GM12874 (cell line): ENCODE results near the gene SPIRE1.

ENCODE experiments used
- TF ChIP-seq, protein P1 (sequence below): IDR thresholded peaks from 2 replicates; pipeline ENCODE4 v1.5.1; 2011; ENCODE audit warnings: low read depth, mild to moderate bottlenecking, control low read depth, low read length, moderate library complexity; ENCODE audit not compliant: insufficient read depth

SPIRE1 gene

GRCh38 chr18:12574494-12575185, 83.3 kb downstream of the SPIRE1 start:
- TF ChIP-seq, protein P1, sequence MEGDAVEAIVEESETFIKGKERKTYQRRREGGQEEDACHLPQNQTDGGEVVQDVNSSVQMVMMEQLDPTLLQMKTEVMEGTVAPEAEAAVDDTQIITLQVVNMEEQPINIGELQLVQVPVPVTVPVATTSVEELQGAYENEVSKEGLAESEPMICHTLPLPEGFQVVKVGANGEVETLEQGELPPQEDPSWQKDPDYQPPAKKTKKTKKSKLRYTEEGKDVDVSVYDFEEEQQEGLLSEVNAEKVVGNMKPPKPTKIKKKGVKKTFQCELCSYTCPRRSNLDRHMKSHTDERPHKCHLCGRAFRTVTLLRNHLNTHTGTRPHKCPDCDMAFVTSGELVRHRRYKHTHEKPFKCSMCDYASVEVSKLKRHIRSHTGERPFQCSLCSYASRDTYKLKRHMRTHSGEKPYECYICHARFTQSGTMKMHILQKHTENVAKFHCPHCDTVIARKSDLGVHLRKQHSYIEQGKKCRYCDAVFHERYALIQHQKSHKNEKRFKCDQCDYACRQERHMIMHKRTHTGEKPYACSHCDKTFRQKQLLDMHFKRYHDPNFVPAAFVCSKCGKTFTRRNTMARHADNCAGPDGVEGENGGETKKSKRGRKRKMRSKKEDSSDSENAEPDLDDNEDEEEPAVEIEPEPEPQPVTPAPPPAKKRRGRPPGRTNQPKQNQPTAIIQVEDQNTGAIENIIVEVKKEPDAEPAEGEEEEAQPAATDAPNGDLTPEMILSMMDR = no peak

- TF ChIP-seq, protein P1 = no peak
These were observed 86.3 kb downstream of the SPIRE1 start for GRCh38 chr18:12571630-12572029.

- TF ChIP-seq, protein P1 = no peak
These were observed 88.1 kb downstream of the SPIRE1 start for GRCh38 chr18:12569791-12570190.

- TF ChIP-seq, protein P1 = no peak
These were observed 90.1 kb downstream of the SPIRE1 start for GRCh38 chr18:12567849-12568248.

DNA sequence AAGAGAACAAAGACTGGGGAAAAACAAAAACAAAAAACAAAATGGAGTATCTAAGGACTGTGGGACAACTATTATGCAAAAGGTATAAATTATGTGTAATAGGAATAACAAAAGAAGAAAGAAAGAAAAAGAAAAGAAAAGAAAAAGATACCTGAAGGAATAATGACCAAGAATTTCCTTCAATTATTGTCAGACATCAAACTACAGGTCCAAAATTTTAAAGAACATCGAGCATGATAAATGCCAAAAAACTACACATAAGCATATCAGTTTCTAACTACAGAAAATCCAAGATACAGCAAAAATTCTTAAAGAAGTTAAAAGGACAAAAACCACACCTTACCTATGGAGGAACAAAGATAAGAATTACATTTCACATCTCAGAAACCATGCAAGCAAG, 93.0 kb downstream of the SPIRE1 start:
- TF ChIP-seq, protein P1 = no peak

- TF ChIP-seq, protein P1 = no peak
These were observed 93.5 kb downstream of the SPIRE1 start for GRCh38 chr18:12564378-12564777.

DNA sequence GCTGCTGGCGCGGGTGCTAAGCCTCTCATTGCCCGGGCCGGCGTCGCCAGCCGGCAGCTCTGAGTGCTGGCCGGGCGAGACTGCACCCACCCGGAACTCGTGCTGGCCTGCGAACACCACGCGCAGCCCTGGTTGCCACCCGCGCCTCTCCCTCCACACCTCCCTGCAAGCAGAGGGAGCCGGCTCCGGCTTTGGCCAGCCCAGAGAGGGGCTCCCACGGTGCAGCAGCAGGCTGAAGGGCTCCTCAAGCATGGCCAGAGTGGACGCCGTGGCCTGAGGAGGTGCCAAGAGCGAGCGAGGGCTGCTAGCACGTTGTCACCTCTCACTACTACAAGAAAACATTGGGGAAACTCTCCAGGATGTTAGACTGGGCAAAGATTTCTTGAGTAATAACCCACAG, 98.6 kb downstream of the SPIRE1 start:
- TF ChIP-seq, protein P1 = no peak
